ENCODE data around the gene AAK1. TPM values are rescaled to one million over a fixed set of nuclear protein-coding genes. Genes with fewer than 3 reads are reported as not detected.

AAK1 gene
- total and polyA plus RNA-seq, 2 donors (not counting 3 experiments of a cell fraction or from before 2014, with no cell fraction given) = 31.0 to 127 TPM

DNA sequence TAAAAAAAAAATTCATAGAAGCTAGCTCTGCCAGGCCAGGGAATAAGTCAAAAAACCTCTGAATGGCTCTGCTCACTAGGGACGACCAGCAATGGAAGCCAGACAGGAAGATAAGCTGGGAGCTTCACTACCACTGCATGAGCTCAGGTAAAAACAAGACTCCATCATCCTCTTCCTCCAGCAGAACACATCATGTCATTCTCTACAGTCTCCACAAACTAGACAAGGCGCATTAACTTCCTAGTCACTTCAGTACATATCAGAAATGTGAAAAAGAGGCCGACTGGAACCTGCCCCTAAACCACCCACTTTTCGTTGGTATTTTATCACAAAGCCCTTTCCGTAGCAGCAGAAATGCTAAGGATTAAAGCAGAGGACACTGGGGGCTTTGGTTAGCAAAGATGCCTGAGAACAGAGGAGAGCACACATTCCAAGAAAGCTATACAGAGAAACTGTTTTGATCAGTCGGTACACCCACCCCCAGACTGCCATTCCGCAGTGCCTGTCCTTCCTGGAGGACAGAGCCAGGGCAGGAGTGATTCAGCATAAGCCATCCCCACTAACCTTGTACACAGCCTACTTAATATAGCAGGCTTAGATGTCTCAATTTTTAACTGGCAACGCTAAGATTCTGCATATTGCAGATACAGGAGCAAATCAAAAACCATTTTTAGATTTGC lies 53.4 kb downstream of the AAK1 start:
- Histone ChIP-seq H3K27ac (ENCODE audit: insufficient read depth, low read depth, low read length) (no peak overlapping the region), H3K9me3 (replicated peaks; ENCODE audit: control insufficient read depth, insufficient read depth, low read length) (no peaks in the 10 kb centered on the region), H2AFZ (ENCODE audit: low read depth, low read length) (no peak overlapping the region), H3K9ac (replicated peaks; ENCODE audit: extremely low read depth, insufficient read depth, low read length) (no peak overlapping the region), H3K36me3 (ENCODE audit: control insufficient read depth in 2 of 2, extremely low read depth in 1 of 2, insufficient read depth in 2 of 2, low read length in 2 of 2) (no peaks in the 10 kb centered on the region), H3K4me2 (ENCODE audit: insufficient read depth, low read length) (no peak overlapping the region), H4K20me1 (replicated peaks; ENCODE audit: control insufficient read depth, extremely low read depth, insufficient read depth, low read length) (peaks cover 23% of the 10 kb centered on the region), H3K4me3 (replicated peaks in 1 of 3; ENCODE audit: insufficient read depth in 1 of 3, low read depth in 1 of 3, low read length in 3 of 3) (no peak overlapping the region), H3K27me3 (ENCODE audit: control insufficient read depth in 2 of 2, insufficient read depth in 2 of 2, low read length in 2 of 2) (no peaks in the 10 kb centered on the region), H3K79me2 (ENCODE audit: control insufficient read depth, insufficient read depth, low read length) (peaks cover 65% of the 10 kb centered on the region), H3K9me1 (replicated peaks; ENCODE audit: control insufficient read depth, extremely low read depth, insufficient read depth, low read length) (no peaks in the 10 kb centered on the region), H3K4me1 (ENCODE audit: control insufficient read depth, extremely low read depth, insufficient read depth, low read length) (no peaks in the 10 kb centered on the region)
- FAIRE-seq (no peak), DNase-seq (ENCODE audit: low read depth, low spot score) (no peak)
- CTCF ChIA-PET = interaction anchor here (0.6 to 1.9 kb wide), 3 partner anchors 25 to 56 kb away, joined by 3 to 8 read pairs (median 3); no protein-coding TSS in a partner anchor
- dilution Hi-C loops (cut with MboI; ENCODE audit: extremely low pct_ligation_motif_present, low sequenced_read_pairs) = no loop called here
- intact Hi-C loops (cut with micrococcal nuclease) = no loop called here
- BruUV-seq (replicated peaks) = no TSS peak
- POLR2A ChIA-PET = no interaction called here
- no peak for TF ChIP-seq FOS (IDR thresholded peaks at IDR 0.05; ENCODE audit: borderline replicate concordance, insufficient read depth, low read length)
- TF ChIP-seq MYC (IDR thresholded peaks at IDR 0.05; ENCODE audit: low read depth, low read length) = no peak
- no peak for TF ChIP-seq EZH2 (IDR thresholded peaks at IDR 0.05; ENCODE audit: borderline replicate concordance, low read depth, low read length, severe bottlenecking)
- TF ChIP-seq JUN (IDR thresholded peaks at IDR 0.05; ENCODE audit: borderline replicate concordance, insufficient read depth, insufficient read length, low read depth) = no peak
- TF ChIP-seq POLR2A (IDR thresholded peaks at IDR 0.05; ENCODE audit: low read depth, low read length) = no peak
- TF ChIP-seq, protein P1, sequence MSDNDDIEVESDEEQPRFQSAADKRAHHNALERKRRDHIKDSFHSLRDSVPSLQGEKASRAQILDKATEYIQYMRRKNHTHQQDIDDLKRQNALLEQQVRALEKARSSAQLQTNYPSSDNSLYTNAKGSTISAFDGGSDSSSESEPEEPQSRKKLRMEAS (IDR thresholded peaks at IDR 0.05; ENCODE audit: insufficient read depth, insufficient read length) = no peak
- TF ChIP-seq POLR2AphosphoS5 (IDR thresholded peaks at IDR 0.05; ENCODE audit: insufficient read depth, low read depth, low read length) = no peak
- TF ChIP-seq GATA2 (IDR thresholded peaks at IDR 0.05; ENCODE audit: insufficient read depth, insufficient read length, low read depth, low read length) = no peak

All from endothelial cell of umbilical vein (primary cell).